GM21576 (cell line): ENCODE data around the gene MYO1D.

Experiments used
- ATAC-seq: cut with Tn5 transposase; IDR thresholded peaks from one replicate; pipeline ENCODE4 v1.9.1; 2021; ENCODE audit warnings: mild to moderate bottlenecking, moderate library complexity; ENCODE audit not compliant: unreplicated experiment

MYO1D gene

DNA sequence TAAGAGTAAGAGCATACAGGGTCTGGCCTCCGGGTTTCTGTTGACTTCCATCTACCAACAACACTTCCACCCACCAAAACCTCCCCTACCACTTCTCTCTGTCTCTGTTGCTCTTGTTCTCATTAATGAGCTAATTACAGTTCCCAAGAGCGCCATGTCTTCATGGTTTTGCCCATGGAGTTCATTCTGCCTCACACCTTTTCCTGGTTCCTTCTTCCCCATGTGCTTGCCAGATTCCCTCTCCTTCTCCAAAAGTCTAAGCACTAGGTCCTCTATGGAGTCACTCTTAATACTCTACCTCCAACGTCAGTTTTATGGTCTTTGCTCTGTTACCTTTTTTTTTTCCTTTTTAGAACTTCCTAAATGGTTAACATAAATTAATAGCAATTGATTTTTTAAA lies 92.8 kb downstream of the MYO1D start:
- no peak for ATAC-seq

- ATAC-seq: no peak
Observed at GRCh38 chr17:32783602-32784001, 93.3 kb downstream of the MYO1D start.

DNA sequence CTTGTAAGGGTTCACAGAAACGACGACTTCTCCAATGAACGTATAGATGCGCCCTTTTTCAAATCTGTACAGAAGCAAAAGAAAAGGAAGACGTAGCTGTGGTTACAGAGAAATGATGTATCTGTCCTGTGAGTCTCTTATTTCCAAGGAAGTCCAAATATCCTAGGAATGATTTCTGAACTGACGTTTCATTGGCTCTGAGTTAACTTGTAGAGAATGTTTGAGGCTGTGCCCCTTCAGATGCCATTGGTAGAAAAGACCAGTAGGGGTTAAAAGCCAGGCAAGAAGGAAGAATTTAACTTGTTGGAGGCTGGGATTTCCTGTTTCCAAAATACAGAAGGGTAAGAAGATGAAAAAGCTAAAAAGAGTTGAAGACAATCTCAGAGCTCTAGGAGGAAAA lies 96.2 kb downstream of the MYO1D start:
- ATAC-seq: no peak

- ATAC-seq: no peak
Observed at GRCh38 chr17:32777922-32778321, 99.0 kb downstream of the MYO1D start.

DNA sequence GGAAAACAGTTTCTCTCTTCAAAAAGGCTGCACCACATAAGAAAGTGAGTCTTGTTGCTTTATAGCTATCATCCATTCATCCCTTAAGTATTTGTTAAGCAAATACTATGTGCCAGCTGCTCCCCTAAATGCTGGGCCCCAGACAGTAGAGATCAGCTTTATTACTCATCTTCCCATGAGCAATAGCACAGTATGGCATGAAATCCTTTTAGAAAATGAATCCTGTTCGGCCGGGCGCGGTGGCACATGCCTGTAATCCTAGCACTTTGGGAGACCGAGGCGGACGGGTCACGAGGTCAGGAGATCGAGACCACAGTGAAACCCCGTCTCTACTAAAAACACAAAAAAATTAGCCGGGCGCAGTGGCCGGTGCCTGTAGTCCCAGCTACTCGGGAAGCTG lies 99.5 kb downstream of the MYO1D start:
- ATAC-seq: no peak

GRCh38 chr17:32774695-32775084 lies 102.2 kb downstream of the MYO1D start:
- no peak for ATAC-seq

DNA sequence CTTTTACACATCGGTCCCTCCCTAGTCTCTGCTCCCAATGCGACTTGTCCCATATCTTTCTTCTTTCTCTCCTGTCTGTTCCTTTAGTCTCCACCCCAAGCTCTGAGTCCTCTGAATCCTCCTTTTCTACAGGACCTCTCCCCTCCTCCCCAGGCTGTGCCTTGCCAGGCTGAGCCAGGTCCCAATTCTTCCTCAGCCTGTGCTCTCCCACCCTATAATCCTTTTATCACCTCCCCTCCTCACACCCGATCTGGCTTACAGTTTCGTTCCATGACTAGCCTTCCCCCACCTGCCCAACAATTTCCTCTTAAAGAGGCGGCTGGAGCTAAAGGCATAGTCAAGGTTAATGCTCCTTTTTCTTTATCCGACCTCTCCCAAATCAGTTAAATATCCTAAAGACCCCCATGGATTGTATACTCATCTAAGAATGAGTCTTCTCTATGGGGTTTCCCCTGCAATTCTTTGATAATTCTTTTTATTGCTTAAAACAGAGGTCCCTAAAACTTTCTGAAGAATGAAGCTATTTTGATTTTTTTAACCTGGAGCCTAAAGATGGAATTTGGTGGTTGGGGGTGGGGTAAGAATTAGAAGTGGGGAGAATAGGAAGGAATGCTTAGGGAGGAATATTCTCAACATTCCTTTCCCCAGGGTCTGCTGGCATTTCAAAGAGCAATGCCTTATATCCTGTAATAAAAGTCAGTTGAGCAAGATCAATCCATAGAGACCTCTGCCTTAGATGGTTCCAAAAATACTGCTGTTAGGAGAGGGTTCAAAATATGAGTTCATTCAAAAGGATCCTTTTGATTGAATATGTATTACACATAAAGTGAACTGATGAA lies 102.8 kb downstream of the MYO1D start:
- no peak for ATAC-seq

- ATAC-seq: no peak
Observed at GRCh38 chr17:32772453-32773025, 104.4 kb downstream of the MYO1D start.

- no peak for ATAC-seq
Observed at GRCh38 chr17:32771396-32771795, 105.5 kb downstream of the MYO1D start.

- ATAC-seq: no peak
Observed at GRCh38 chr17:32769846-32770245, 107.1 kb downstream of the MYO1D start.

DNA sequence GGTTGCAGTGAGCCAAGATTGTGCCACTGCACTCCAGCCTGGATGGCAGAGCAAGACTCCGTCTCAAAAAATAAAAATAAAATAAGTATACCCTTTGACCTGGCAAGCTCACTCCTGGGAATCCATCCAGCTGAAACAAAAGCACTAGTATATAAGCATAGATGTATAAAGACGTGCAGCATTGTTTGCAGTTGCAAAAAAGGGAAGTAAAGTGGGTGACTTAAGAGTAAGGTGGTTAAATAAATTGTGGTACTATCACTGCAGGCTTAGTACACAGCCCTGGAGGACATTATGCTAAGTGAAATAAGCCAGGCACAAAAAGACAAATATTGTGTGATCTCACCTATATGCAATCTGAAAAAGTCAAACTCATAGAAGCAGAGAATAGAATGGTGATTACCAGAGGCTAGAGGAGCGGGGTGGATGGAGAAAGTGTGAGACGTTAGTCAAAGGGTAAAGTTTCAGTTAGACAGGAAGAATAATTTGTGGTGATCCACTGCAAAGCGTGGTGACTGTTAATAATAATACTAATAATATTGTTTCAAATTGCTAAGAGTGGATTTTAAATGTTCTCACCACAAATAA lies 113.0 kb downstream of the MYO1D start:
- ATAC-seq: no peak

GRCh38 chr17:32759476-32759875 lies 117.4 kb downstream of the MYO1D start:
- ATAC-seq: no peak

GRCh38 chr17:32757963-32758362 lies 119.0 kb downstream of the MYO1D start:
- ATAC-seq: no peak

GRCh38 chr17:32756696-32757095 lies 120.2 kb downstream of the MYO1D start:
- no peak for ATAC-seq

DNA sequence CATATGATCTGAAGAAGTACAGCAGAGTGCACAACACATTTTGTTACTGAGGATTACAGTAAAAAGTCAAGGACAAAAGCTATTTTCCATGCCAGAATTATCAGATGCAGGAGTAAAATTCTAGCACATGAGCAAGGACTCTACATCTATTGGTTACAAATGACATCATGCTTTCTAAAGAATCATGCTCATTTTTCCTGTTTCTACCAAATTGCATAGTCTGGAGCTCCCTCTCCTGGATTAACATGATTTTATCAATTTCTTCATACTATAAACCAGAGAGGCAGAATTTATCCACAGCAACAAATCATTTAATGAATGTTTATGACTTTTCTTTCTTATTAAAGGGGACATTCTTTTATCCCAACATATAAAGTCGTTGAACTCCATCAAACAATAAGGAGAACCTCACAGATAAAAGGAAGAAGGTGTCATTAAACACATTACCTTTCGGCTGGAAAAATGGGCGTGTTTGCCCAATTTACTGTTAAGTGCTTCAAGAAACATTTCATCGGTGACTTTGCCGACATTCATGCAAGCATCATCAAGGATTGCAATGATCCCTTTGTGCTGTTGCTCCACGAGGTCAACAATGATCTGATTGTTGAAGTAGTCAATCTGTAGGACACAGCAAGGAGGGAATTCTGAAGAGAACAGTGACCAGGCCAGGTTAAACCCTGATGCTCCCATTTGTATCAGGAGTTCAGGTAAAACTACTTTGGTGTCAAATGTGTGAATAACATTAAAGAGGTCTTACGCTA lies 121.7 kb downstream of the MYO1D start:
- ATAC-seq: no peak

DNA sequence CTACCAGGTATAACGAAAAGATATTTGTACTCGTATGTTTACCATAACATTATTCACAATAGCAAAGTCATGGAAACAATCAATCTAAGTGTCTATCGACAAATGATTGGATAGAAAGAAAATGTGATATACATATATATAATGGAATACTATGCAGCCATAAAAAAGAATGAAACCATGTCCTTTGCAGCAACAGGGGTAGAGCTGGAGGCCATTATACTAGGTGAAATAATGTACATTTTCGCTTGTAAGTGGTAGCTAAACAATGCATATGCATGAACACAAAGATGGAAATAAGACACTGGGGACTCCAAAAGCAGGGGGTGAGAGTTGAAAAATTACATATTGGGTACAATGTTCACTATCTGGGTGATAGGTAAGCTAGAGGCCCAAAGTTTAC lies 124.0 kb downstream of the MYO1D start:
- ATAC-seq: no peak

GRCh38 chr17:32747856-32748255 lies 129.1 kb downstream of the MYO1D start:
- no peak for ATAC-seq

DNA sequence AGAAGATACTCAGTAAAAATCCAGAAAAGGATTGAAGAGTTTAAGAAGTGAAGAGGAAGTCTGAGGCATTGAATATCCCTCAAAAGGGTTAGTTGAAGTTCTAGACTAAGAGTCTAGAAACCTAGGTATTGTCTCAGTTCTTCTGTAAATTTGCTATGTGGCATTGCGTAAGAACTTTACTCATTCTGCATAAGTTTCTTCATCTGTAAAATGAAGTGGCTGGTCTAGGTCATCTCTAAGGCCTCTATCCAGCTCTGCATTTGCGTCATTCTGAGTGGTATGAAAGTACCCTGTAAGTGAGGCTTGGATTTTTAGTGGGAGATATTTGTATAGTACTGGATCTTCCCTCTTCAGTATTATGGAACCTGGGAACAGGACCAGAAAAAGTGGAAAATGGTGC lies 130.2 kb downstream of the MYO1D start:
- no peak for ATAC-seq

GRCh38 chr17:32746280-32746679 lies 130.6 kb downstream of the MYO1D start:
- no peak for ATAC-seq

- no peak for ATAC-seq
Observed at GRCh38 chr17:32742681-32743538, 134.0 kb downstream of the MYO1D start.

GRCh38 chr17:32741381-32741780 lies 135.5 kb downstream of the MYO1D start:
- ATAC-seq: no peak
